GM12878 (cell line): ENCODE measurements around the gene YPEL2. TPM values are rescaled to one million over a fixed set of nuclear protein-coding genes. Genes with fewer than 3 reads are reported as not detected.

Experiments
- ATAC-seq: fragments of 200-7000 bp; cut with Tn5 transposase; 3 replicates; pipeline ENCODE4 v1.9.1; 2020; ENCODE audit warnings: mild to moderate bottlenecking, moderate library complexity
- BruUV-seq: library from RNA; stranded (reverse); fragments of 400-500 nt; replicated peaks from 2 replicates; lab custom pipeline; 2021; lab: Mats Ljungman, UMichigan
- CTCF ChIA-PET: fragments of 300-600 bp; sonication (Branson Sonifier 250); formaldehyde crosslinking; extraction: SDS; loops from one replicate; lab custom pipeline; 2021; ENCODE audit warnings: inconsistent platforms; lab: Yijun Ruan, JAX
- POLR2A ChIA-PET: fragments of 350-600 bp; formaldehyde crosslinking; extraction: SDS; loops from one replicate; lab custom pipeline; 2021; ENCODE audit warnings: inconsistent platforms; lab: Charles Lee
- RAD21 ChIA-PET: fragments of 300-600 bp; sonication (Branson Sonifier 250); formaldehyde crosslinking; loops from one replicate; lab custom pipeline; 2023; ENCODE audit warnings: antibody characterized with exemption; ENCODE audit not compliant: unreplicated experiment; lab: Charles Lee
- SMC1A ChIA-PET: fragments of 300-600 bp; sonication (Branson Sonifier 250); formaldehyde crosslinking; loops from one replicate; lab custom pipeline; 2023; ENCODE audit not compliant: unreplicated experiment, uncharacterized antibody; lab: Charles Lee
- DNase-seq: peaks from one replicate; pipeline ENCODE4 v3.0.0-alpha.2; 2011; ENCODE audit warnings: low read depth, low spot score
- FAIRE-seq: peaks from 3 replicates; lab custom pipeline; 2011; peaks lifted over from hg19 to GRCh38; lab: Jason Lieb, UNC
- H2AFZ ChIP-seq: 2 replicates; pipeline ENCODE4 v1.6.0; 2011; ENCODE audit warnings: low read depth, low read length, control low read depth; ENCODE audit not compliant: control insufficient read depth
- H3K27ac ChIP-seq: 2 replicates; pipeline ENCODE4 v1.5.1; 2011; ENCODE audit warnings: control low read depth; ENCODE audit not compliant: control insufficient read depth, insufficient read depth
- H3K27me3 ChIP-seq, 2 experiments: replicated peaks in 1 of 2; 2 replicates each; pipeline versions ENCODE4 v1.6.0 to v1.6.1; 2011; ENCODE audit warnings: low read length in 1 of 2; ENCODE audit not compliant: control insufficient read depth in 2 of 2, insufficient read depth in 2 of 2
- H3K36me3 ChIP-seq, 2 experiments: 2 replicates each; pipeline ENCODE4 v1.5.1; 2011; ENCODE audit warnings: low read length in 1 of 2; ENCODE audit not compliant: control insufficient read depth in 2 of 2, insufficient read depth in 2 of 2
- H3K4me1 ChIP-seq: 2 replicates; pipeline ENCODE4 v1.6.1; 2011; ENCODE audit warnings: mild to moderate bottlenecking, low read length, moderate library complexity, mixed read lengths; ENCODE audit not compliant: control insufficient read depth, insufficient read depth
- H3K4me2 ChIP-seq: 2 replicates; pipeline ENCODE4 v1.6.0; 2011; ENCODE audit warnings: control low read depth; ENCODE audit not compliant: control insufficient read depth, insufficient read depth
- H3K4me3 ChIP-seq: fragments of 200-600 bp; sonication (generic); 2 replicates; pipeline ENCODE4 v1.5.1; 2016
- H3K79me2 ChIP-seq: 2 replicates; pipeline ENCODE4 v1.6.0; 2011; ENCODE audit warnings: low read length; ENCODE audit not compliant: control insufficient read depth, insufficient read depth
- H3K9ac ChIP-seq: 2 replicates; pipeline ENCODE4 v1.8.0; 2011; ENCODE audit warnings: low read length, control low read depth, mixed read lengths; ENCODE audit not compliant: control insufficient read depth, insufficient read depth
- H3K9me3 ChIP-seq: replicated peaks from 3 replicates; pipeline ENCODE4 v1.5.1; 2011; ENCODE audit warnings: mild to moderate bottlenecking, low read length; ENCODE audit not compliant: control insufficient read depth, insufficient read depth
- H4K20me1 ChIP-seq: 2 replicates; pipeline ENCODE4 v1.6.0; 2011; ENCODE audit not compliant: control insufficient read depth, insufficient read depth
- BCL11A ChIP-seq: IDR thresholded peaks from 2 replicates; pipeline ENCODE4 v1.6.1; 2011; ENCODE audit warnings: low read depth, low read length
- BMI1 ChIP-seq: fragments of 450-650 bp; IDR thresholded peaks from 2 replicates; pipeline ENCODE4 v1.6.1; 2016; ENCODE audit warnings: mild to moderate bottlenecking, moderate library complexity, borderline replicate concordance
- ESRRA ChIP-seq: IDR thresholded peaks from 2 replicates; pipeline ENCODE4 v1.6.1; 2012; ENCODE audit warnings: mild to moderate bottlenecking, low read length, improper control_type of control experiment
- KAT2A ChIP-seq: conservative IDR thresholded peaks from 2 replicates; pipeline ENCODE4 v1.6.1; 2011; ENCODE audit warnings: low read depth, low read length; ENCODE audit not compliant: control insufficient read depth
- KDM1A ChIP-seq: fragments of 200-600 bp; sonication (generic); IDR thresholded peaks from 2 replicates; pipeline ENCODE4 v1.6.1; 2016; ENCODE audit warnings: borderline replicate concordance
- KLF5 ChIP-seq: fragments of 450-650 bp; IDR thresholded peaks from 2 replicates; pipeline ENCODE4 v1.6.1; 2014; ENCODE audit warnings: mild to moderate bottlenecking; ENCODE audit not compliant: partially characterized antibody
- LARP7 ChIP-seq: fragments of 450-650 bp; IDR thresholded peaks from 2 replicates; pipeline ENCODE4 v1.6.1; 2017; ENCODE audit warnings: mild to moderate bottlenecking
- MXI1 ChIP-seq: fragments of 150-350 bp; IDR thresholded peaks from 2 replicates; pipeline ENCODE4 v1.6.1; 2011; ENCODE audit warnings: low read depth, mild to moderate bottlenecking, inconsistent platforms, low read length, improper control_type of control experiment
- NBN ChIP-seq: fragments of 450-650 bp; IDR thresholded peaks from 2 replicates; pipeline ENCODE4 v1.6.1; 2016
- NFYB ChIP-seq: IDR thresholded peaks from 2 replicates; pipeline ENCODE4 v1.6.1; 2011; ENCODE audit warnings: low read depth, mild to moderate bottlenecking, low read length, improper control_type of control experiment, moderate library complexity; ENCODE audit not compliant: insufficient read depth
- POU2F2 ChIP-seq: IDR thresholded peaks from 3 replicates; pipeline ENCODE4 v1.6.1; 2011; ENCODE audit warnings: low read depth, mild to moderate bottlenecking, low read length, borderline replicate concordance
- RUNX3 ChIP-seq: IDR thresholded peaks from 2 replicates; pipeline ENCODE4 v1.6.1; 2012; ENCODE audit warnings: low read length, inconsistent platforms
- SPI1 ChIP-seq: IDR thresholded peaks from 2 replicates; pipeline ENCODE4 v1.6.1; 2011; ENCODE audit warnings: low read depth, mild to moderate bottlenecking, low read length, moderate library complexity, borderline replicate concordance; ENCODE audit not compliant: insufficient read depth
- TARDBP ChIP-seq: IDR thresholded peaks from 2 replicates; pipeline ENCODE4 v1.6.1; 2016; ENCODE audit warnings: borderline replicate concordance
- TCF3 ChIP-seq: IDR thresholded peaks from 2 replicates; pipeline ENCODE4 v1.6.1; 2012; ENCODE audit warnings: low read depth, mild to moderate bottlenecking, low read length, borderline replicate concordance; ENCODE audit not compliant: insufficient read depth
- WGBS: methylation state at CpG from one replicate; pipeline ENCODE4 v1.1.6; 2016; ENCODE audit warnings: low lambda C conversion rate; ENCODE audit not compliant: insufficient replicate concordance, insufficient coverage; ENCODE audit errors: missing lambda C conversion rate; 5-methylcytosine and 5-hydroxymethylcytosine counted together
- in situ Hi-C: fragments of 300-500 bp; cut with MboI; formaldehyde crosslinking; loops from 9 replicates; pipeline ENCODE4 v1.14.3; 2018; ENCODE audit warnings: mixed read lengths
- intact Hi-C: fragments of 100-400 bp; cut with micrococcal nuclease; formaldehyde crosslinking; loops from one replicate; pipeline ENCODE4 v1.14.2; 2022; ENCODE audit not compliant: unreplicated experiment
- polyA plus RNA-seq, 11 experiments: library from polyadenylated mRNA; depleted of rRNA in 4 of 11; unstranded in 6 of 11; stranded (reverse) in 5 of 11; fragments of >200 nt; fragmentation: Nextera tagmentation in 4 of 11; fragmentation: Illumina TruSeq in 1 of 11; extraction: Ambion mirVana in 4 of 11; extraction: Trizol in 1 of 11; gene quantifications; 1 replicate in 1 of 11; 2 replicates in 10 of 11; pipeline versions ENCODE4 v1.2.1 to v1.2.3, GENCODE V29; 2011 to 2016; ENCODE audit warnings: inconsistent platforms in 2 of 11, missing spikeins in 2 of 11, low read depth in 1 of 11
- total RNA-seq, 4 experiments: library from RNA; depleted of rRNA in 3 of 4; stranded (reverse); fragments of >200 nt in 3 of 4; fragmentation: Illumina TruSeq in 1 of 4; extraction: Trizol in 1 of 4; gene quantifications; 2 replicates each; pipeline versions ENCODE4 v1.2.1 to v1.2.3, GENCODE V29; 2013 to 2021
- TF ChIP-seq, protein P1 (sequence below), 3 experiments: IDR thresholded peaks in 2 of 3; conservative IDR thresholded peaks in 1 of 3; 2 replicates each; pipeline ENCODE4 v1.5.1; 2011; ENCODE audit warnings: low read depth in 3 of 3, low read length in 3 of 3, mild to moderate bottlenecking in 3 of 3, control low read depth in 2 of 3, moderate library complexity in 2 of 3, inconsistent platforms in 1 of 3, mixed read lengths in 1 of 3; ENCODE audit not compliant: control insufficient read depth in 2 of 3, insufficient read depth in 1 of 3; ENCODE audit errors: extremely low read depth in 1 of 3
- TF ChIP-seq, protein P2 (sequence below): fragments of 450-650 bp; IDR thresholded peaks from 2 replicates; pipeline ENCODE4 v1.6.1; 2017; ENCODE audit warnings: borderline replicate concordance

The YPEL2 gene
- total and polyA plus RNA-seq, 10 of the 15 experiments (the other 5 are each of a cell fraction or from before 2014, with no cell fraction given), result 0.11 to 8.1 (median 0.48) TPM

DNA sequence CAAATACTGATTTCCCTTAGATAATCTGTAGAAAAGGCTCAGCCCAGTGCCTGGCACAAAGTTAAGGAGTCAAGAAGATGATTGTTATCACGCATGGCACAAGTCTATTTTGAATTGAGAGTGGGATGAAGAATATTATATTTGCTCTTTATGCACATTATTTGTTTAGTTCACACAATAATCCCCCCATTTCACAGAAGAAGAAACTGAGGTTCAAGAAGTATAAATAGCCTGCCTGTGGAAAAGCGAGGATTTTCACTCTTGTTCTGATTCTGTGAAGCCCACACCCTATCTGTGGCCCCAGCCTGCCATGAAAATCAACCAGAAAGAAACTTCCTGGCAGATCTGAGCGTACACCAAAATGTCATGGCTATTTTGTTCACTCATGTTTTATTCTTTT, 73.0 kb downstream of the YPEL2 start:
- intact Hi-C loops, result no loop called here
- in situ Hi-C loops, result no loop called here
- ATAC-seq (no peak), FAIRE-seq (no peak), DNase-seq (no peak)
- Histone ChIP-seq H3K4me2 (no peak overlapping the region), H3K9ac (no peak overlapping the region), H3K36me3 (no peaks in the 10 kb centered on the region), H3K27ac (no peak overlapping the region), H4K20me1 (no peaks in the 10 kb centered on the region), H3K79me2 (no peaks in the 10 kb centered on the region), H3K9me3 (no peaks in the 10 kb centered on the region), H2AFZ (no peak overlapping the region), H3K4me3 (no peak overlapping the region), H3K4me1 (no peaks in the 10 kb centered on the region), H3K27me3 (no peaks in the 10 kb centered on the region)
- RAD21 ChIA-PET, result interaction anchor here (1.1 kb wide), 1 partner anchor 20 kb away, joined by 3 read pairs; no protein-coding TSS in a partner anchor
- POLR2A ChIA-PET, result no interaction called here
- TF ChIP-seq BCL11A (no peak), KDM1A (no peak), BMI1 (no peak), NBN (no peak), TARDBP (no peak), NFYB (no peak), MXI1 (no peak), TCF3 (no peak), KLF5 (no peak), RUNX3 (no peak), ESRRA (no peak), SPI1 (no peak), POU2F2 (no peak), KAT2A (no peak), LARP7 (no peak)
- TF ChIP-seq, protein P1, sequence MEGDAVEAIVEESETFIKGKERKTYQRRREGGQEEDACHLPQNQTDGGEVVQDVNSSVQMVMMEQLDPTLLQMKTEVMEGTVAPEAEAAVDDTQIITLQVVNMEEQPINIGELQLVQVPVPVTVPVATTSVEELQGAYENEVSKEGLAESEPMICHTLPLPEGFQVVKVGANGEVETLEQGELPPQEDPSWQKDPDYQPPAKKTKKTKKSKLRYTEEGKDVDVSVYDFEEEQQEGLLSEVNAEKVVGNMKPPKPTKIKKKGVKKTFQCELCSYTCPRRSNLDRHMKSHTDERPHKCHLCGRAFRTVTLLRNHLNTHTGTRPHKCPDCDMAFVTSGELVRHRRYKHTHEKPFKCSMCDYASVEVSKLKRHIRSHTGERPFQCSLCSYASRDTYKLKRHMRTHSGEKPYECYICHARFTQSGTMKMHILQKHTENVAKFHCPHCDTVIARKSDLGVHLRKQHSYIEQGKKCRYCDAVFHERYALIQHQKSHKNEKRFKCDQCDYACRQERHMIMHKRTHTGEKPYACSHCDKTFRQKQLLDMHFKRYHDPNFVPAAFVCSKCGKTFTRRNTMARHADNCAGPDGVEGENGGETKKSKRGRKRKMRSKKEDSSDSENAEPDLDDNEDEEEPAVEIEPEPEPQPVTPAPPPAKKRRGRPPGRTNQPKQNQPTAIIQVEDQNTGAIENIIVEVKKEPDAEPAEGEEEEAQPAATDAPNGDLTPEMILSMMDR (IDR thresholded peaks at IDR 0.05 in 2 of 3, conservative IDR thresholded peaks at IDR 0.05 in 1 of 3; ENCODE audit: control insufficient read depth in 2 of 3, extremely low read depth in 1 of 3, insufficient read depth in 1 of 3, low read depth in 3 of 3, low read length in 3 of 3), result no peak
- TF ChIP-seq, protein P2, sequence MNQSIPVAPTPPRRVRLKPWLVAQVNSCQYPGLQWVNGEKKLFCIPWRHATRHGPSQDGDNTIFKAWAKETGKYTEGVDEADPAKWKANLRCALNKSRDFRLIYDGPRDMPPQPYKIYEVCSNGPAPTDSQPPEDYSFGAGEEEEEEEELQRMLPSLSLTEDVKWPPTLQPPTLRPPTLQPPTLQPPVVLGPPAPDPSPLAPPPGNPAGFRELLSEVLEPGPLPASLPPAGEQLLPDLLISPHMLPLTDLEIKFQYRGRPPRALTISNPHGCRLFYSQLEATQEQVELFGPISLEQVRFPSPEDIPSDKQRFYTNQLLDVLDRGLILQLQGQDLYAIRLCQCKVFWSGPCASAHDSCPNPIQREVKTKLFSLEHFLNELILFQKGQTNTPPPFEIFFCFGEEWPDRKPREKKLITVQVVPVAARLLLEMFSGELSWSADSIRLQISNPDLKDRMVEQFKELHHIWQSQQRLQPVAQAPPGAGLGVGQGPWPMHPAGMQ, result no peak
- 62% methylated on average over 3 of the region's 3 CpGs for WGBS
- CTCF ChIA-PET, result interaction anchor here (1.1 to 1.4 kb wide), 3 partner anchors 11 to 75 kb away, joined by 4 read pairs; no protein-coding TSS in a partner anchor
- BruUV-seq, result no TSS peak
- SMC1A ChIA-PET, result no interaction called here
